K562 (cell line): Measurements from ENCODE around the gene VPS16. TPM values are rescaled to one million over a fixed set of nuclear protein-coding genes. Genes with fewer than 3 reads are reported as not detected.

Experiments used
- ATF1 ChIP-seq, 2 experiments: fragments of 450-650 bp in 1 of 2; IDR thresholded peaks; 2 replicates each; pipeline ENCODE4 v1.6.1; 2016; ENCODE audit warnings: missing compliant biosample characterization in 1 of 2, missing genetic modification characterization in 1 of 2
- CBX1 ChIP-seq: sonication (generic); IDR thresholded peaks from 2 replicates; pipeline ENCODE4 v1.6.1; 2016; ENCODE audit warnings: antibody characterized with exemption, low read depth, mild to moderate bottlenecking
- CTBP1 ChIP-seq: fragments of 450-650 bp; IDR thresholded peaks from 2 replicates; pipeline ENCODE4 v1.6.1; 2016; ENCODE audit warnings: borderline replicate concordance
- GABPB1 ChIP-seq: sonication (generic); formaldehyde crosslinking; IDR thresholded peaks from 2 replicates; pipeline ENCODE4 v1.8.0; 2022; ENCODE audit warnings: mild to moderate bottlenecking, missing genetic modification reagents
- POLR2AphosphoS2 ChIP-seq: IDR thresholded peaks from 2 replicates; pipeline ENCODE4 v1.6.1; 2012; ENCODE audit warnings: low read length, improper control_type of control experiment
- POLR2H ChIP-seq: IDR thresholded peaks from 2 replicates; pipeline ENCODE4 v1.6.1; 2016; ENCODE audit warnings: missing genetic modification characterization, low read depth, mild to moderate bottlenecking, control low read depth, missing compliant biosample characterization, moderate library complexity
- TAF9B ChIP-seq: fragments of 450-650 bp; IDR thresholded peaks from 2 replicates; pipeline ENCODE4 v1.6.1; 2018; ENCODE audit warnings: mild to moderate bottlenecking; ENCODE audit not compliant: partially characterized antibody
- ZC3H8 ChIP-seq: fragments of 450-650 bp; IDR thresholded peaks from 2 replicates; pipeline ENCODE4 v1.6.1; 2017
- ZFX ChIP-seq: sonication (generic); formaldehyde crosslinking; IDR thresholded peaks from 2 replicates; pipeline ENCODE4 v1.8.0; 2022; ENCODE audit warnings: mild to moderate bottlenecking, missing genetic modification reagents, moderate library complexity
- polyA plus RNA-seq, 8 experiments: library from polyadenylated mRNA; depleted of rRNA in 4 of 8; stranded (reverse) in 5 of 8; unstranded in 3 of 8; fragments of >200 nt; fragmentation: Nextera tagmentation in 2 of 8; fragmentation: Illumina TruSeq in 1 of 8; extraction: Ambion mirVana in 2 of 8; extraction: Trizol in 1 of 8; gene quantifications; 2 replicates each; pipeline versions ENCODE4 v1.2.1 to v1.2.3, GENCODE V29; 2011 to 2014; ENCODE audit warnings: inconsistent platforms in 1 of 8, missing spikeins in 1 of 8
- total RNA-seq, 7 experiments: library from RNA; depleted of rRNA in 6 of 7; stranded (reverse); fragments of >200 nt in 6 of 7; fragmentation: Illumina TruSeq in 2 of 7; extraction: Trizol in 2 of 7; gene quantifications; 2 replicates each; pipeline versions ENCODE4 v1.2.1 to v1.2.3, GENCODE V29; 2011 to 2021; ENCODE audit warnings: low replicate concordance in 1 of 7
- TF ChIP-seq, protein P1 (sequence below): sonication (generic); formaldehyde crosslinking; IDR thresholded peaks from 2 replicates; pipeline ENCODE4 v1.8.1; 2023; ENCODE audit warnings: mild to moderate bottlenecking, missing genetic modification reagents
- TF ChIP-seq, protein P2 (sequence below): sonication (generic); formaldehyde crosslinking; IDR thresholded peaks from 2 replicates; pipeline ENCODE4 v1.8.0; 2022; ENCODE audit warnings: mild to moderate bottlenecking, low read depth, missing genetic modification reagents

The VPS16 gene
- total and polyA plus RNA-seq, 9 of the 15 experiments (the other 6 are each of a cell fraction or from before 2014, with no cell fraction given) = 6.8 to 24.7 (median 14.0) TPM

DNA sequence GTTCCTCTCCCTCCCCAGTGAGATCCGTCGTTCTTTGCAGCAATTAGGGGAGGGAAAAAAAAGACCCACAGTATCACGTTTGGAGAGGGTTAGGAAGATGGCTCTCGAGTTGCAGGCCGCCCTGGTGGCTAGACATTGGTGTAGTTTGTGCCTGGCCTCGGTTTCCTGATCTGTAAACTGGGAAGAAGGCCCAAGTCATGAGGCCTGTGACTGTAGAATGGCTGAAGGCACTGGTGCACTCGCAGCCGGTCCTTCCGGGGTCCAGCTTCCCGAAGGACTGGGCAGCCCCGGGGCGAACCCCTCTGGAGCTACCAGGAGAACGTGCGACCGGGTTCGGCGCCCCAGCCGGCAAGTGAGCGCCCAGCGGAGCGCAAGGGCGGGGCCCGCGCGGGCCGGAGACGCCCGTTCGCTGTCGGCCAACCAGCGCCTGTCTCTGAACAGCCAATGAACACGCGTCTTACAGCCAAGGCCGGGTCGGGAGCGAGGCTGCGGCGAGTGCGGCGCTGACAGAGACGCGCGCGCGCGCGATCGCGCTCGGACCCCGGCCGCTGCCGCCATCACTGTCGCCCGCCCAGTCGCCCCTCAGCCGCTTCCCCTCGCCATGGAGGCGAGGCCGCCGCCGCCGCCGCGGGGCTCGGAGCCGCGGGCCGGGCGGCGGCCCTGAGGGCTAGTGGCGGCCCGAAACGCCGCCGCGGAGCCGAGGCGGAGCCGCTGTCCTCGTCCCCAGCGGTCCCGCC, 32.6 kb downstream of the VPS16 start, which contains the start of gene PTPRA (continued):
- TF ChIP-seq ATF1 (CRISPR knock-in tag; IDR thresholded peaks at IDR 0.05) (no peak), ATF1 (tag; IDR thresholded peaks at IDR 0.05) (peak; percentile 32), POLR2AphosphoS2 (peak; percentile 54; the same call in 1 of the 2 replicates), ZC3H8 (no peak), GABPB1 (CRISPR knock-in tag) (peak; percentile 66), POLR2H (tag) (peak; percentile 85), TAF9B (peak; percentile 50), ZFX (peak; percentile 78), CBX1 (peak; percentile 64), CTBP1 (peak; percentile 88)
- TF ChIP-seq, protein P1, sequence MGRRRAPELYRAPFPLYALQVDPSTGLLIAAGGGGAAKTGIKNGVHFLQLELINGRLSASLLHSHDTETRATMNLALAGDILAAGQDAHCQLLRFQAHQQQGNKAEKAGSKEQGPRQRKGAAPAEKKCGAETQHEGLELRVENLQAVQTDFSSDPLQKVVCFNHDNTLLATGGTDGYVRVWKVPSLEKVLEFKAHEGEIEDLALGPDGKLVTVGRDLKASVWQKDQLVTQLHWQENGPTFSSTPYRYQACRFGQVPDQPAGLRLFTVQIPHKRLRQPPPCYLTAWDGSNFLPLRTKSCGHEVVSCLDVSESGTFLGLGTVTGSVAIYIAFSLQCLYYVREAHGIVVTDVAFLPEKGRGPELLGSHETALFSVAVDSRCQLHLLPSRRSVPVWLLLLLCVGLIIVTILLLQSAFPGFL (CRISPR knock-in tag) = 0 out of 2 replicates have a peak, but pooled peaks have one; percentile 35
- TF ChIP-seq, protein P2, sequence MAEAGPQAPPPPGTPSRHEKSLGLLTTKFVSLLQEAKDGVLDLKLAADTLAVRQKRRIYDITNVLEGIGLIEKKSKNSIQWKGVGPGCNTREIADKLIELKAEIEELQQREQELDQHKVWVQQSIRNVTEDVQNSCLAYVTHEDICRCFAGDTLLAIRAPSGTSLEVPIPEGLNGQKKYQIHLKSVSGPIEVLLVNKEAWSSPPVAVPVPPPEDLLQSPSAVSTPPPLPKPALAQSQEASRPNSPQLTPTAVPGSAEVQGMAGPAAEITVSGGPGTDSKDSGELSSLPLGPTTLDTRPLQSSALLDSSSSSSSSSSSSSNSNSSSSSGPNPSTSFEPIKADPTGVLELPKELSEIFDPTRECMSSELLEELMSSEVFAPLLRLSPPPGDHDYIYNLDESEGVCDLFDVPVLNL (CRISPR knock-in tag) = no peak
- TF ChIP-seq, all 486 proteins: peak for 87
